Activated B cell treated with CpG ODN at 0.5 μM for 24 hours (primary cell): ENCODE data around the gene GALK1. TPM values are rescaled to one million over a fixed set of nuclear protein-coding genes. Genes with fewer than 3 reads are reported as not detected.
"Not testable (repeated sequence)": the region's sequence is repeated elsewhere in the genome, so short reads cannot be mapped to it uniquely, and the experiment has no call there.

Experiments used
- ATAC-seq: fragments of 200-7000 bp; cut with Tn5 transposase; one replicate; pipeline ENCODE4 v1.10.0; 2021; ENCODE audit warnings: low read depth, mild to moderate bottlenecking, moderate library complexity
- CTCF ChIA-PET: fragments of 350-600 bp; sonication (Branson Sonifier 250); formaldehyde crosslinking; loops from one replicate; lab custom pipeline; 2021; ENCODE audit warnings: antibody characterized with exemption; lab: Charles Lee
- POLR2A ChIA-PET: fragments of 350-600 bp; sonication (Branson Sonifier 250); formaldehyde crosslinking; loops from one replicate; lab custom pipeline; 2021; ENCODE audit warnings: antibody characterized with exemption; lab: Charles Lee
- DNase-seq: peaks from one replicate; pipeline ENCODE4 v3.0.0; 2022
- H3K27ac Mint-ChIP-seq: one replicate; pipeline ENCODE4 v1.8.0; 2020; ENCODE audit warnings: mixed read lengths
- H3K27me3 Mint-ChIP-seq: one replicate; pipeline ENCODE4 v1.8.0; 2021; ENCODE audit warnings: mixed read lengths
- H3K36me3 Mint-ChIP-seq: one replicate; pipeline ENCODE4 v1.8.0; 2021; ENCODE audit warnings: low read depth, mixed read lengths
- H3K4me1 Mint-ChIP-seq: one replicate; pipeline ENCODE4 v1.8.0; 2021; ENCODE audit warnings: mixed read lengths
- H3K4me3 Mint-ChIP-seq: one replicate; pipeline ENCODE4 v1.8.0; 2020; ENCODE audit warnings: mild to moderate bottlenecking, mixed read lengths
- H3K9me3 Mint-ChIP-seq: one replicate; pipeline ENCODE4 v1.8.0; 2020; ENCODE audit warnings: mixed read lengths
- intact Hi-C: fragments of 100-400 bp; cut with micrococcal nuclease; formaldehyde crosslinking; loops from one replicate; pipeline ENCODE4 v1.15.1; 2024
- total RNA-seq: library from RNA; stranded (reverse); gene quantifications from 2 replicates; pipeline ENCODE4 v1.2.3, GENCODE V29; 2022
- TF ChIP-seq, protein P1 (sequence below): fragments of 200-600 bp; IDR thresholded peaks from one replicate; pipeline ENCODE4 v1.8.0; 2022; ENCODE audit warnings: antibody characterized with exemption, mild to moderate bottlenecking

Gene GALK1
- total RNA-seq, 1 donor from 2014 or later: 14.9 TPM

GRCh38 chr17:75762513-75763268, 2.3 kb downstream of the GALK1 start:
- ChIA-PET CTCF (interaction anchor here (1.4 to 5.3 kb wide), 6 partner anchors 9 to 130 kb away, joined by 4 to 54 read pairs (median 8); partner anchors contain the start of gene SMIM5), POLR2A (interaction anchor here (0.6 to 8.2 kb wide), 11 partner anchors 9 to 440 kb away, joined by 3 to 91 read pairs (median 4); partner anchors contain the start of gene UNK)
- ATAC-seq: no peak
- TF ChIP-seq, protein P1, sequence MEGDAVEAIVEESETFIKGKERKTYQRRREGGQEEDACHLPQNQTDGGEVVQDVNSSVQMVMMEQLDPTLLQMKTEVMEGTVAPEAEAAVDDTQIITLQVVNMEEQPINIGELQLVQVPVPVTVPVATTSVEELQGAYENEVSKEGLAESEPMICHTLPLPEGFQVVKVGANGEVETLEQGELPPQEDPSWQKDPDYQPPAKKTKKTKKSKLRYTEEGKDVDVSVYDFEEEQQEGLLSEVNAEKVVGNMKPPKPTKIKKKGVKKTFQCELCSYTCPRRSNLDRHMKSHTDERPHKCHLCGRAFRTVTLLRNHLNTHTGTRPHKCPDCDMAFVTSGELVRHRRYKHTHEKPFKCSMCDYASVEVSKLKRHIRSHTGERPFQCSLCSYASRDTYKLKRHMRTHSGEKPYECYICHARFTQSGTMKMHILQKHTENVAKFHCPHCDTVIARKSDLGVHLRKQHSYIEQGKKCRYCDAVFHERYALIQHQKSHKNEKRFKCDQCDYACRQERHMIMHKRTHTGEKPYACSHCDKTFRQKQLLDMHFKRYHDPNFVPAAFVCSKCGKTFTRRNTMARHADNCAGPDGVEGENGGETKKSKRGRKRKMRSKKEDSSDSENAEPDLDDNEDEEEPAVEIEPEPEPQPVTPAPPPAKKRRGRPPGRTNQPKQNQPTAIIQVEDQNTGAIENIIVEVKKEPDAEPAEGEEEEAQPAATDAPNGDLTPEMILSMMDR: no peak
- H3K4me1 Mint-ChIP-seq: peaks cover 16% of the 10 kb centered on the region
- no peaks in the 10 kb centered on the region for H3K9me3 Mint-ChIP-seq
- intact Hi-C loops: no loop called here
- no peak overlapping the region for H3K4me3 Mint-ChIP-seq
- DNase-seq: no peak
- no peaks in the 10 kb centered on the region for H3K27me3 Mint-ChIP-seq
- no peak overlapping the region for H3K27ac Mint-ChIP-seq
- peaks cover 7% of the 10 kb centered on the region for H3K36me3 Mint-ChIP-seq

DNA sequence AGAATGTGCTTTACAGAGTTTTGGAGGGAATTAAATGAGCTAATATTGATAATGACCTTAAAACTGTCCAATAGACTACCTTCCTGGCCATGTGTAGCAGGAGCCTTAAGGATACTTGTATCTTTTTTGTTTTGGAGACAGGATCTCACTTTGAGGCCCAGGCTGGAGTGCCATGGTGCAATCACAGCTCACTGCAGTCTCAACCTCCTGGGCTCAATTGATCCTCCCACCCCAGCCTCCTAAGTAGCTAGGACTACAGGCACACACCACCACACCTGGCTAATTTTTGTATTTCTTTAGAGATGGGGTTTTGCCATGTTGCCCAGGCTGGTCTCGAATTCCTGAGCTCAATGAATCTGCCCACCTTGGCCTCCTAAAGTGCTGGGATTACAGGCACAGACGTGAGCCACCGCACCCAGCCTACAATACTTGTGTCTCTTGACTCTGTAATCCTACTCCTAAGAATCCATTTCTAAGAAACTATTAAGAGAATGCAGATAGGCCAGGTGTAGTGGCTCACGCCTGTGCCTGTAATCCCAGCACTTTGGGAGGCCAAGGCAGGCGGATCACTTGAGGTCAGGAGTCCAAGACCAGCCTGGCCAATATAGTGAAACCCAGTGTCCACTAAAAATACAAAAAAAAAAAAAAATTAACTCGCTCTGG, 4.9 kb downstream of the GALK1 start:
- peaks cover 10% of the 10 kb centered on the region for H3K4me1 Mint-ChIP-seq
- H3K9me3 Mint-ChIP-seq, H3K4me3 Mint-ChIP-seq, DNase-seq, intact Hi-C loops, H3K27me3 Mint-ChIP-seq, H3K27ac Mint-ChIP-seq, ATAC-seq, H3K36me3 Mint-ChIP-seq: not testable (repeated sequence)
- POLR2A ChIA-PET: interaction anchor here (1.2 to 8.2 kb wide), 2 partner anchors 15 to 20 kb away, joined by 7 to 87 read pairs; a partner anchor contains a TSS
- CTCF ChIA-PET: interaction anchor here (1.2 to 1.6 kb wide), 2 partner anchors 10 to 70 kb away, joined by 3 to 4 read pairs; no protein-coding TSS in a partner anchor

DNA sequence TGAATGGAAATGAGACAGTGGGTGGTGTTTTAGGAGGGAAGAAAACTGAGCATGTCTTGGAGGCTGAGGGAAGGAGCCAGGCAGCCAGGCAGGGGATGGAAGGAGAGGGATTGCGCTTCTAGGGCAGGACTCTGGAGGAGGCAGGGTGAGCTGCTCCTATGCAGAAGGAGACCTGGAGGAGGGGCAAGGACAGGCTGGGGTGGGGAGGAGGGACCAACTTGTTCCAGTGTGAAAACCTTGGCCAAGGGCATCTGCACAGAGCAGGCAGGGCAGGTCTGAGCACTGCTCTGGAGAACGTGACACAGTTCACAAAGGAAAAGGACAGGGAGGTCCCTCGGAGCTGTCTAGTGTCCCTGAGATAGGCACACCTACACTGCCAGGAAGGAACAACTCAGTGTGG, 5.5 kb downstream of the GALK1 start:
- POLR2A ChIA-PET: interaction anchor here (1.2 to 8.2 kb wide), 2 partner anchors 16 to 20 kb away, joined by 7 to 87 read pairs; a partner anchor contains a TSS
- Mint-ChIP-seq H3K36me3 (peaks cover 7% of the 10 kb centered on the region), H3K4me1 (peaks cover 15% of the 10 kb centered on the region), H3K9me3 (no peaks in the 10 kb centered on the region), H3K27ac (no peak overlapping the region), H3K4me3 (no peak overlapping the region), H3K27me3 (no peaks in the 10 kb centered on the region)
- intact Hi-C loops: no loop called here
- CTCF ChIA-PET: interaction anchor here (1.2 to 1.6 kb wide), 2 partner anchors 10 to 71 kb away, joined by 3 to 4 read pairs; no protein-coding TSS in a partner anchor
- no peak for DNase-seq
- TF ChIP-seq, protein P1: no peak
- no peak for ATAC-seq

GRCh38 chr17:75758131-75758905, 6.7 kb downstream of the GALK1 start:
- H3K4me3 Mint-ChIP-seq: no peak overlapping the region
- intact Hi-C loops: no loop called here

More at GRCh38 chr17:75758131-75758905, 6.7 kb downstream of the GALK1 start:
- no peaks in the 10 kb centered on the region for H3K9me3 Mint-ChIP-seq
- DNase-seq (no peak), ATAC-seq (no peak)
- no peak overlapping the region for H3K27ac Mint-ChIP-seq
- ChIA-PET POLR2A (interaction anchor here (8.2 kb wide), 1 partner anchor 17 kb away, joined by 87 read pairs; no protein-coding TSS in a partner anchor), CTCF (interaction anchor here (1.6 kb wide), 1 partner anchor 72 kb away, joined by 4 read pairs; no protein-coding TSS in a partner anchor)
- peaks cover 7% of the 10 kb centered on the region for H3K36me3 Mint-ChIP-seq
- no peaks in the 10 kb centered on the region for H3K27me3 Mint-ChIP-seq
- TF ChIP-seq, protein P1: no peak
- peaks cover 10% of the 10 kb centered on the region for H3K4me1 Mint-ChIP-seq
